Bone marrow (tissue), 2 donors: Measurements from ENCODE around the gene ZNF500.
"Not testable (repeated sequence)": the region's sequence is repeated elsewhere in the genome, so short reads cannot be mapped to it uniquely, and the experiment has no call there.

Experiments used
- DNase-seq, 2 donors: peaks; one replicate each; lab custom pipeline; 2025; lab: John Stamatoyannopoulos, UW

Gene ZNF500

GRCh38 chr16:4745274-4745569 is 21.7 kb downstream of the ZNF500 start:
- no peak for DNase-seq

DNA sequence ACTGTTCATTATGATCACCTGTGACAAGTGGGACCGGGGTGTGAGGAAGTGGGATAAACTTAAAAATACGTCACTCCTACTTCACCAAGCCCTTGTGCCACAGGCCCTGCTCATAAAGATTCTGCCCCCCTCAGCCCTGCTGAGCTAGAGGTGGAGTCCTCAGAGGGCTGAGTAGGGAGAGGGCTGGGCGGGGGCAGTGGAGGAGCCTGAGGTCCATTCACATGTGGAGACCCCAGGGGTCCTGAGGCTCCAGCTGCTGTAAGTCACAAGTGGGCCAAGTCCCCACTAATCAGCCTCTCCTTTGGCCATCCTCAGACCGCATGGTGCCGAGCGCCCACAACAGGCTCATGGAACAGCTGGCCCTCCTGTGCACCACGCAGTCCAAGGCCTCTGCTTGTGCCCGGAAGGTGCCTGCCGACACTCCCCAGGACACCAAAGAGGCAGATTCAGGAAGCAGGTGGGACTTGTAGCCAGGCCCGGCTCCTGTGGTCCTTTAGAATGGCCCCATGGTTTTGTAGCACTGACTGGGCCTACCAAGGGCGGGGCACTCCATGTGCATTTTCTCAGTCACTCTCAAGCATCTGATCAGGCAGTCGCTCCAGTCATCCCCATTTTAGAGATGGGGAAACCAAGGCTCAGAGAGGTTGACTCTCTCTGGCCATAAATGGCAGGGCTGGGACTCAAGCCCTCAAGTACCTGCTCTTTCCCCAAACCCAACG is 22.2 kb downstream of the ZNF500 start:
- no peak for DNase-seq

GRCh38 chr16:4743226-4743878 is 23.6 kb downstream of the ZNF500 start:
- no peak for DNase-seq

DNA sequence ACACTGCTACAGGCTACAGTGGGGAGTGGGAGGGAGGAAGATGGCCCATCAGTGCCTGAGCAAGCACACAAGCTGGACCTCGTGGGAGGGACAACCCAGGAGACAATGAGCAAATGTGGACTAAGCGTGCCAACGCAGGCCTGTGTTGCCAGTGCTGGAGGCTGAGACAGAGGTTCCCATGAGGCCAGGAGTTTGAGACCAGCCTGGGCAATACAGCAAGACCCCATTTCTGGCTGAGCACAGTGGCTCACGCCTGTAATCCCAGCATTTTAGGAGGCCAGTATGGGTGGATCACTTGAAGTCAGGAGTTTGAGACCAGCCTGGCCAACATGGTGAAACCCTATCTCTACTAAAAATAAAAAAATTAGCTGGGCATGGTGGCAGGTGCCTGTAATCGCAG is 28.6 kb downstream of the ZNF500 start:
- not testable (repeated sequence) for DNase-seq

GRCh38 chr16:4737545-4737944 is 29.4 kb downstream of the ZNF500 start:
- DNase-seq, result no peak

- no peak for DNase-seq
These were observed 30.4 kb downstream of the ZNF500 start for GRCh38 chr16:4736546-4736945.

- DNase-seq, result peak; percentile 57 to 75
These were observed 32.0 kb downstream of the ZNF500 start for GRCh38 chr16:4734730-4735535.

DNA sequence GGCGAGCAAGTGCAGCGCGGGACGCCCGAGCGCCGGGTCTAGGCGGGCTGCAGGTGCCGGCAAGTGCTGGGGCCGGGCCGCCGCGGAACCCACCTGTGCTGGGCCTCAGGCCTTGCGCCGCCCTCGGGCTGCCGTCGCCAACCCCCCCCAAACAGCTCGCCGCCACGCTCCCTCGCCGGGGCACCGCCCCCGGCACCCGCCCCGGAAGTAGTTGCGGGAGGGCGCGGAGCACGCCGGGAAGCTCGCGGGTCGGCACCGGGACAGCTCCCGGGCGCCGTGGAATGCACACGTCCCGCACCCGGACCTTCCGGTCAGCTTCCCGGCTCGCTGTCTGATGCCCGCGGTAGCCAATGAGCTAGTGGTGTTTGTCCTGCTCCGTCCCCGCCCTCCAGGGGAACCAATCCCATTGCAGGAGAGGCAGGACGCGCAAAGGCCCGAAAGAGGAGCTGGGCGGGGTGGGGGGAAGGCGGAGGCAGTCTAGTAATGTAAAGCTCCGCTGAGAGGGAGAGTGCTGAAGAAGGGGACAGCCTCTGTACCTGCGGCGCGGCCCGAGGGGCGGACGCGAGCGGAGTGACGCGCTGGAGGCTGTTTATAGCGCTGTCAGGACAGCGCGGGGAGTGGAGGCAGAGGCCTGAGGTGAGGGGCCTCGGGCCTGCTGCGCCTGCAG is 32.8 kb downstream of the ZNF500 start, which contains the start of the genes ANKS3 and DNAAF8:
Gene ANKS3, minus strand, starts transcription at position 209 of the 667 bp plus-strand sequence. CDS start 4,122 bp downstream, outside the sequence.
Gene DNAAF8, plus strand, starts transcription at position 475 of the 667 bp plus-strand sequence. CDS start 1,978 bp downstream, outside the sequence.
- DNase-seq, result peak; percentile 75

DNA sequence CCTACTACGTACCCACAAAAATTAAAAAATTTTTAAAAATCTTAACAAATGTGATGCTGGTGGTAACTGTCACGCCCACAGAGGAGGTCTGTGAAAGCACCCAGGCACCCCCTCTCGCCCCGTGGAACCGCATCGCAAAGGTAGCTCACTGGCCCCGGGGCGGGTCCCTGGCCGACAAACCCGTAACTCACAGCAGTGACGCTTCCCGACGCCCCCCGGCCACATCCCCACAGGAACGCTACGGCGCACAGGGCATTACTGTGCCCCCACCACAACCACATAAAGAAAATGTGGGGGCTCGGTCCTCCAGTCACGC is 33.3 kb downstream of the ZNF500 start:
- DNase-seq, result no peak

DNA sequence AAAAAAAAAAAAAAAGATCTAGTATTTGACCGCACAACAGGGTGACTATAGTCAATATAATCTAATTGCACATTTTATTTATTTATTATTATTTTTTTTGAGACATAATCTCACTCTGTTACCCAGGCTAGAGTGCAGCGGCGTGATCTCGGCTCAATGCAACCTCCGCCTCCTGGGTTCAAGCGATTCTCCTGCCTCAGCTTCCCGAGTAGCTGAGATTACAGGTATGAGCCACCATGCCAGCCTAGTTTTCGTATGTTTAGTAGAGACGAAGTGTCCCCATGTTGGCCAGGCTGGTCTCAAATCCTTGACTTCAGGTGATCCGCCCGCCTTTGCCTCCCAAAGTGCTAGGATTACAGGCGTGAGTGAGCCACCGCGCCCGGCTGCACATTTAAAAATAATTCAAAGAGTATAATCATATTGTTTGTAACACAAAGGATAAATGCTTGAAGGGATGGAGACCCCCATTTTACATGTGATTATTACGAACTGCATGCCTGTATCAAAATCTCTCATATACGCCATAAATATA is 33.7 kb downstream of the ZNF500 start:
- no peak for DNase-seq

- DNase-seq, result no peak
These were observed 37.1 kb downstream of the ZNF500 start for GRCh38 chr16:4729876-4730275.

- DNase-seq, result no peak
These were observed 38.3 kb downstream of the ZNF500 start for GRCh38 chr16:4728676-4729075.

GRCh38 chr16:4726616-4727015 is 40.3 kb downstream of the ZNF500 start:
- DNase-seq, result no peak

DNA sequence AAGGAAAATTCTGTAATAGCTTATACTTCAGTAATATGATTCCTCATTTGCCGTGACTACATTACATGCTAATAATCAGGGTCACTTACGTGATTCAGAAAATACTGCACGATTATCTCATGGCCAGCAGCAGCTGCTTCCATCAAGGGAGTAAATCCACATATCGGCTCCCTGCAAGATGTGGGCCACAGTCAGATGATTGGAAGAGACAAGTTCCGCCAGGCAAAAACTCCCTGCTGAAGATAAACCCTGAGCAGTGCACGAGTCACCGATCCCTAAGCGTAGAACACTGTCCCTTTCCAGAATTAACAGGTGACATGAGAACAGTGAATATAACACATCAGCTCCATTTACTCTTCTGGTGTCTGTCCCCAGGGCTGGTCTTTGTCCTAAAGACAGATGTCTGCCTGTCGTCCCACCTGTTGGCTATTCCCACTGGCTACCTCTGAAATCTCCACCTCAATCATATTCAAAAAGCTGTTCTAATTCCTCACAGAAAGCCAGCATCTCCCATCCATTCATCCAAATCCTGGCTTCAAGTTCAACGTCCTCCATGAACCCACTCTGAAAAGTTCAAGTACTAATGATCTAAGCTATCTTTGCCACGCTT is 42.2 kb downstream of the ZNF500 start:
- no peak for DNase-seq

DNA sequence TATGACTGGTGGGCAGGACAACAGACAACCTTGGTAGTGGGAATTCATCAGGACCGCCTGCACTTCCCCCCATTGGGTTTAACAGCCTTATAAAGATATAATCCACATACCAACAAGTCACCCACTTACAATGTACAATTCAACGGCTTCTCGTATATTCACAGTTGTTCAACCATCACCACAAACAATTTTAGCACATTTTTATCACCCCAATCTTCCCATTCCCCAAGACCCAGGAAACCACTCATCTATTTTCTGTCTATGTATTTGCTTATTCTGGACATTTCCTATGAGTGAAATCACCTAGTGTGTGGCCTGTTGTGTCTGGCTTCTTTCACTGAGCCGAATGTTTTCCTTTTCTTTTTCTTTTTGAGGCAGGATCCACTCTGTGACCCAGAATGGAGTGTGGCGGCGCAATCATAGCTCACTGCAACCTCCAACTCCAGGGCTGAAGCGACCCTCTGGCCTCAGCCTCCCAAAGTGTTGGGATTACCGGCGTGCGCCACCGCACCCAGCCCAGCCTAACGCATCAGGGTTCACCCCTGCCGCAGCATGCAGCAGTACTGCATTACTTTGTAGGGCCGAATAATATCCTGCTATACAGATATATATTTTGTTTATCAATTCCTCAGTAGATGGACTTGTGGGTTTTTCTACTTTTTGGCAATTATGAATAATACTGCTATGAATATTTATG is 43.7 kb downstream of the ZNF500 start:
- no peak for DNase-seq

- DNase-seq, result no peak
These were observed 48.5 kb downstream of the ZNF500 start for GRCh38 chr16:4718466-4718865.

- DNase-seq, result no peak
These were observed 52.0 kb downstream of the ZNF500 start for GRCh38 chr16:4714996-4715395.

GRCh38 chr16:4713663-4714501 is 53.1 kb downstream of the ZNF500 start:
- DNase-seq, result no peak

GRCh38 chr16:4709481-4709880 is 57.5 kb downstream of the ZNF500 start:
- DNase-seq, result no peak

GRCh38 chr16:4706871-4707270 is 60.1 kb downstream of the ZNF500 start:
- DNase-seq, result no peak
